ENCODE results near the gene TSPAN33. TPM values are rescaled to one million over a fixed set of nuclear protein-coding genes. Genes with fewer than 3 reads are reported as not detected.

TSPAN33 gene
- polyA plus RNA-seq, 3 donors from 2014 or later: 3.4 to 6.9 (median 6.2) TPM

GRCh38 chr7:129149511-129149910 lies 5.0 kb downstream of the TSPAN33 start:
- Mint-ChIP-seq H3K27me3 (ENCODE audit: low read depth in 3 of 3) (peaks cover 0 to 25% (median 3%) of the 10 kb centered on the region in 3 donors), H3K9me3 (no peaks in the 10 kb centered on the region), H3K4me1 (peaks cover 11 to 15% of the 10 kb centered on the region in 2 donors), H3K4me3 (no peak overlapping the region), H3K36me3 (no peaks in the 10 kb centered on the region), H3K27ac (no peak overlapping the region)
- no peak for DNase-seq

DNA sequence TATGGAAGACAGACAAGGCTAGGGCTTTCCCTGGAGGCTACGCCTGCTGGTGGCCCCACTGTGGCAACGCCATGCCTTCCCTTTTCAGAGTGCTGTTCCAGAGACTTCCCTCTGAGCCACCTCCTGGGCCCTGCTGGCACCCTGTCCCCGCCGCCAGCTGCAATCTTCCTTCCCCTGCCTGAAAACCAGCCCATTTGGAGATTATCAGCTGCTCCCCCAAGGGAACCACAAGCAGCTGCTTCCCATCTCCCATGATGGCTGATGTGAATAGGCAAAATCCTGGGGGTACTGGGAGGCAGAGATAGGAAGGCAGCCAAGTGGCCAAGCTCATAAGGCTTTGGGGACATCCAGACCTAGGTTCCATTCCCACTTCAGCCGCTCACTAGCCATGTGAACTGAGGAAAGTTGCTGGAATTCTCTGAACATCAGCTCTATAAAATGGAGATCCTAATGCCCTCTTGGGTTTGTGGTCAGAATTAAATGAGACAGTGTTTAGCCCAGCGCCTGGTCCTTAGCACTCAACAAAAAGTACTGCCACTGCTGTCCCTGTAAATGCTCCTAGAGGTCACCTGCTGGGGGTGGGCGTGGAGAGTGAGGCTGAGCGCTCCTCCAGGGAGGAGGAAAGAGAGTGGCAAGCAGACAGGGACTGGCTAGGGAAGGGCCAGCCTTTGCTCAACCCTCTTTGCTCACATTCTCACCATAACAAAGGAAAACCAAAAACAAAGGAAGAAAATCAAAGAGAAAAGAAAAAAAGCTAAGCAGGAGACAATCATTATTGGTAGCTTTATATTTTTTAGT lies 5.9 kb downstream of the TSPAN33 start:
- no peaks in the 10 kb centered on the region for H3K9me3 Mint-ChIP-seq
- DNase-seq: no peak
- peak overlapping the region in 1 of 6 donors; percentile 43 for H3K27ac Mint-ChIP-seq
- H3K4me3 Mint-ChIP-seq: no peak overlapping the region
- H3K27me3 Mint-ChIP-seq (ENCODE audit: low read depth in 3 of 3): peaks cover 0 to 21% (median 3%) of the 10 kb centered on the region in 3 donors
- H3K4me1 Mint-ChIP-seq: peaks cover 7 to 10% of the 10 kb centered on the region in 2 donors
- no peaks in the 10 kb centered on the region for H3K36me3 Mint-ChIP-seq

GRCh38 chr7:129157651-129158050 lies 13.1 kb downstream of the TSPAN33 start:
- H3K4me3 Mint-ChIP-seq: no peak overlapping the region

DNA sequence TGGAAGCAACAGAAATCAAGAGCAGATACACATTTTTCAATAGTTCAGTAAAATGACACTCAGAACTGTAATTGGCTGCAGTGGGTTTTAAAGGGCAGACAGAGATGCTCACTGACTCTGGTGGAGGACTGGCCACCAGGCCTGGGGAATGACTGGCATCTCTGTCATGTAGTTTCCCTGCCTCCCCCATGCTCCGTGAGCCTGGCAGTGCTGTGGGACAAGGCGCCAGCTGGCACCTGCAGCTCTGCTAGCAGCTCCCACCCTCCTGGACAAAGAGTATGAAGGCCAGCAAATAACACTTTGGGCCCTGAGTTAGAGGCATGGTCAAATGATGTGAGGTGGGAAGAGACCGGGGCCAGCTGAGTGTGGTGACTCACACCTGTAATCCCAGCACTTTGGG lies 15.0 kb downstream of the TSPAN33 start:
- no peak for DNase-seq
- Mint-ChIP-seq H3K27ac (no peak overlapping the region), H3K36me3 (no peaks in the 10 kb centered on the region), H3K4me1 (no peaks in the 10 kb centered on the region), H3K27me3 (ENCODE audit: low read depth in 3 of 3) (peaks cover 0 to 4% (median 0%) of the 10 kb centered on the region in 3 donors), H3K9me3 (peaks cover 0 to 2% (median 0%) of the 10 kb centered on the region in 6 donors), H3K4me3 (no peak overlapping the region)

More at GRCh38 chr7:129157651-129158050, 13.1 kb downstream of the TSPAN33 start:
- H3K4me1 Mint-ChIP-seq: no peaks in the 10 kb centered on the region
- DNase-seq: no peak
- H3K27me3 Mint-ChIP-seq (ENCODE audit: low read depth in 3 of 3): peaks cover 0 to 4% (median 1%) of the 10 kb centered on the region in 3 donors
- H3K27ac Mint-ChIP-seq: no peak overlapping the region
- no peaks in the 10 kb centered on the region for H3K36me3 Mint-ChIP-seq
- peaks cover 0 to 2% (median 0%) of the 10 kb centered on the region in 6 donors for H3K9me3 Mint-ChIP-seq

GRCh38 chr7:129160161-129160905 lies 15.8 kb downstream of the TSPAN33 start:
- Mint-ChIP-seq H3K4me1 (no peaks in the 10 kb centered on the region), H3K36me3 (peaks cover 0 to 5% (median 0%) of the 10 kb centered on the region in 3 donors), H3K9me3 (peaks cover 0 to 2% (median 0%) of the 10 kb centered on the region in 6 donors), H3K4me3 (no peak overlapping the region), H3K27ac (no peak overlapping the region), H3K27me3 (ENCODE audit: low read depth in 3 of 3) (peaks cover 0 to 4% (median 0%) of the 10 kb centered on the region in 3 donors)
- no peak for DNase-seq

- Mint-ChIP-seq H3K36me3 (peaks cover 0 to 10% (median 0%) of the 10 kb centered on the region in 3 donors), H3K27me3 (ENCODE audit: low read depth in 3 of 3) (peaks cover 0 to 4% (median 2%) of the 10 kb centered on the region in 3 donors), H3K4me1 (no peaks in the 10 kb centered on the region), H3K27ac (no peak overlapping the region), H3K9me3 (peaks cover 0 to 2% (median 0%) of the 10 kb centered on the region in 6 donors), H3K4me3 (no peak overlapping the region)
- no peak for DNase-seq
Observed at GRCh38 chr7:129161524-129162225, 17.2 kb downstream of the TSPAN33 start.

DNA sequence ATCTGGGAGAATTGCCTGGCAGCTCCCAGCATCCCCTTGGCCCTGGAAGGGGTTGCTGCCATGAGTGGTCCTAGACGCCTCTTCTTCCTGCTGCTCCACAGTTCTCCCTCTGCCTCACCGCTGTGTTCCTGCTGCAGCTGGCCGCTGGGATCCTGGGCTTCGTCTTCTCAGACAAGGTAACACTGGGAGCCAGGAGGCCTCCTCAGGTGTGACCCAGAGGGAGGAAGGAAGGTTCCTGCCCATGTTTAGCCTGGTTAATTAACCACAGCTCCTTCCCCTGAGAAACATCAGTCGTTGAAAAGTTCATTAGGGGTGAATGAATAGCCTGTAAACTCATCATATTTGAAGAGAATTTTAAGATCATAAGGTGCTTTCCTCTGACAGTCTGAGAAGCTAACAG lies 18.2 kb downstream of the TSPAN33 start:
- Mint-ChIP-seq H3K27me3 (ENCODE audit: low read depth in 3 of 3) (peaks cover 0 to 2% (median 2%) of the 10 kb centered on the region in 3 donors), H3K27ac (no peak overlapping the region), H3K36me3 (peaks cover 0 to 12% (median 0%) of the 10 kb centered on the region in 3 donors), H3K9me3 (peaks cover 0 to 2% (median 0%) of the 10 kb centered on the region in 6 donors), H3K4me3 (no peak overlapping the region), H3K4me1 (no peaks in the 10 kb centered on the region)
- no peak for DNase-seq

DNA sequence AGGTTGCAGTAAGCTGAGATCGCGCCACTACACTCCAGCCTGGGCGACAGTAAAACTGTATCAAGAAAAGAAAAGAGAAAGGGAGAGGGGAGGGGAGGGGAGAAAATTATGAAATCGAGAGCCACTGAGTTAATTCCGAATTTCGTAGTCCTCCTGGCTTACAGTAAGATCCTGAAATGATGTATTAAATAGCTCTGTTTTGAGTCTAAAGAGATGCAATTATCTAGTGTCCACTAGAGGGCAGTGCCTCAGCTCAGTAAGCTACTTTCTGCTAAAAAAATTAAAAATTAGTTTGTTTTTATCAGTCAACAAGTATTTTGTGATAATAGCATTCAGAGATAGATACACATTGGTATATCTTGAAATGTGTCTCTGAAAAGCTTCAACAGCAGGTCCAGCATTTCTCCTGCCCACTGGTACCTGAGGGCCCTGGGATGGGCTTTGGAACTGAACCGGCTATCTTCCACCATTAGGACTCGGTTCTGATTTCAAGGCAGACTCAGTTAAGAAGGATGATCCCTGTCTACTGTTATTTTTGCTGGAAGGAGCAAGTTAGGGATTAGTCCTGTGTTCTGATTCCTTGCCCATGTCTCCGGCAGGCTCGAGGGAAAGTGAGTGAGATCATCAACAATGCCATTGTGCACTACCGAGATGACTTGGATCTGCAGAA lies 19.5 kb downstream of the TSPAN33 start:
- H3K36me3 Mint-ChIP-seq: peaks cover 0 to 12% (median 0%) of the 10 kb centered on the region in 3 donors
- DNase-seq: peak in 2 of 3 donors; percentile 20 to 36
- no peaks in the 10 kb centered on the region for H3K4me1 Mint-ChIP-seq
- no peaks in the 10 kb centered on the region for H3K9me3 Mint-ChIP-seq
- H3K27me3 Mint-ChIP-seq (ENCODE audit: low read depth in 3 of 3): peaks cover 0 to 5% (median 2%) of the 10 kb centered on the region in 3 donors
- no peak overlapping the region for H3K4me3 Mint-ChIP-seq
- no peak overlapping the region for H3K27ac Mint-ChIP-seq

DNA sequence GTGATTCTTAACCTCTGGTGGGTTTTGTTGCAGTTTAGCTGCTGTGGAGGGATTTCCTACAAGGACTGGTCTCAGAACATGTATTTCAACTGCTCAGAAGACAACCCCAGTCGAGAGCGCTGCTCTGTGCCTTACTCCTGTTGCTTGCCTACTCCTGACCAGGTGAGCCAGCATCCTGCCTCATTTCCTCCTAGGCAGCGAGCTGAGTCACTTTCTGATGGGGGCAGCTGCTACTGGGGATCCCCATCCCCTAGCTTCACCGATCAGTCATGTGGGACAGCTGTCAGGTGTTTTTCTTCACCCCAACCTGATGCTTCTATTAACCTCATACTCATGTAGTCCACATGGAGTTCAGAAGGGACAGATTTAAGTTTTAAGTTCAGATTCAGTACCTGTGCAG lies 22.2 kb downstream of the TSPAN33 start:
- peaks cover 9 to 12% of the 10 kb centered on the region in 2 donors for H3K4me1 Mint-ChIP-seq
- peaks cover 0 to 12% (median 0%) of the 10 kb centered on the region in 3 donors for H3K36me3 Mint-ChIP-seq
- H3K27ac Mint-ChIP-seq: no peak overlapping the region
- no peak for DNase-seq
- H3K9me3 Mint-ChIP-seq: no peaks in the 10 kb centered on the region
- no peak overlapping the region for H3K4me3 Mint-ChIP-seq
- H3K27me3 Mint-ChIP-seq (ENCODE audit: low read depth in 3 of 3): peaks cover 3 to 8% (median 5%) of the 10 kb centered on the region in 3 donors

- no peak for DNase-seq
- H3K27me3 Mint-ChIP-seq (ENCODE audit: low read depth in 3 of 3): peaks cover 3 to 10% (median 5%) of the 10 kb centered on the region in 3 donors
- no peaks in the 10 kb centered on the region for H3K9me3 Mint-ChIP-seq
- H3K27ac Mint-ChIP-seq: no peak overlapping the region
- H3K4me3 Mint-ChIP-seq: peak overlapping the region; percentile 46 to 69 (median 64)
- H3K36me3 Mint-ChIP-seq: peaks cover 0 to 12% (median 0%) of the 10 kb centered on the region in 3 donors
- peaks cover 9 to 12% of the 10 kb centered on the region in 2 donors for H3K4me1 Mint-ChIP-seq
Observed at GRCh38 chr7:129167817-129168216, 23.3 kb downstream of the TSPAN33 start.

GRCh38 chr7:129168231-129169021 lies 23.9 kb downstream of the TSPAN33 start:
- Mint-ChIP-seq H3K27ac (no peak overlapping the region), H3K27me3 (ENCODE audit: low read depth in 3 of 3) (peaks cover 3 to 10% (median 8%) of the 10 kb centered on the region in 3 donors), H3K4me1 (peaks cover 9 to 12% of the 10 kb centered on the region in 2 donors), H3K9me3 (no peaks in the 10 kb centered on the region), H3K4me3 (peak overlapping the region; percentile 46 to 69 (median 64)), H3K36me3 (peaks cover 0 to 12% (median 0%) of the 10 kb centered on the region in 3 donors)
- no peak for DNase-seq

DNA sequence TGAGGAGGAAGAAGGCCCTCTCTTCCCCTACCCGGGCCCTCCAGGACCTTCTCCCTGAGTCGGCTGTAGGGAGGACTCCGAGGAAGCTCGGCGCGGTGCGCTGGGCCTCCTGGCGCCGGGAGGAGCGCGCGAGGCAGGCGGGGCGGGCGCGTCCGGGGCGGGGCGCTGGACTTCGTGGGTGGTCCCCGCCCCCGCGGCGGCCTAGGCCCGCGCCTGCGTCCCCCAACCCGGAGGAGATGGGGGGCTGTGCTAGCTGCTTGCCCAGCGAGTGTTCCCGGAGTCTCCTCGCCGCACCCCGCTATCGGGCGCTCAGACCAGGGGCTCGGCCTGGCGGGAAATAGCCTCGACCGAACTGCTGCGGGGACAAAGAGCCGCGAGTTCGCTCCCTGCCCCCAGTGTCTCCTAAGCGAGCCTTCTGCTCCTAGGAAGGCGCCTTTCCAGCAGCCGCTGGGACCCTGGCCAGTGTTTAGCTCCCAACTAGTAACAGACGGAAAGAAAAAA lies 24.7 kb downstream of the TSPAN33 start:
- Mint-ChIP-seq H3K27me3 (ENCODE audit: low read depth in 3 of 3) (peaks cover 3 to 10% (median 9%) of the 10 kb centered on the region in 3 donors), H3K4me1 (peaks cover 9 to 12% of the 10 kb centered on the region in 2 donors), H3K4me3 (peak overlapping the region; percentile 76 to 82 (median 78)), H3K27ac (peak overlapping the region in 1 of 6 donors; percentile 44), H3K9me3 (no peaks in the 10 kb centered on the region), H3K36me3 (peaks cover 0 to 12% (median 0%) of the 10 kb centered on the region in 3 donors)
- peak; percentile 27 to 48 (median 28) for DNase-seq
